GM23338 (cell line): ENCODE results near the gene CENPP. TPM values are rescaled to one million over a fixed set of nuclear protein-coding genes. Genes with fewer than 3 reads are reported as not detected.

Experiments used
- ATAC-seq: fragments of 200-7000 bp; cut with Tn5 transposase; 3 replicates; pipeline ENCODE4 v1.9.1; 2020
- DNase-seq: peaks from one replicate; pipeline ENCODE4 v3.0.0-alpha.2; 2015; ENCODE audit warnings: low spot score
- H2AFZ ChIP-seq: fragments of 200-600 bp; sonication (generic); 2 replicates; pipeline ENCODE4 v1.8.0; 2016; ENCODE audit warnings: antibody characterized with exemption, mild to moderate bottlenecking, moderate library complexity
- H3F3A ChIP-seq: fragments of 200-600 bp; sonication (generic); replicated peaks from 2 replicates; pipeline ENCODE4 v1.8.0; 2017; ENCODE audit warnings: antibody characterized with exemption, mixed run types, low read depth
- H3K27ac ChIP-seq: fragments of 200-600 bp; sonication (generic); 2 replicates; pipeline ENCODE4 v1.6.1; 2016; ENCODE audit warnings: low read depth
- H3K27me3 ChIP-seq: fragments of 200-600 bp; sonication (generic); 2 replicates; pipeline ENCODE4 v1.8.0; 2016; ENCODE audit warnings: mild to moderate bottlenecking, mixed run types, moderate library complexity; ENCODE audit not compliant: insufficient read depth
- H3K36me3 ChIP-seq: fragments of 200-600 bp; sonication (generic); 2 replicates; pipeline ENCODE4 v1.8.0; 2016; ENCODE audit warnings: mild to moderate bottlenecking; ENCODE audit not compliant: insufficient read depth
- H3K4me1 ChIP-seq: fragments of 200-600 bp; sonication (generic); 2 replicates; pipeline ENCODE4 v1.8.0; 2016; ENCODE audit warnings: mild to moderate bottlenecking, moderate library complexity; ENCODE audit not compliant: insufficient read depth
- H3K4me2 ChIP-seq: fragments of 200-600 bp; sonication (generic); 2 replicates; pipeline ENCODE4 v1.7.1; 2017; ENCODE audit warnings: mixed run types
- H3K4me3 ChIP-seq: fragments of 200-600 bp; sonication (generic); 2 replicates; pipeline ENCODE4 v1.6.1; 2016; ENCODE audit warnings: mixed run types
- H3K79me2 ChIP-seq: fragments of 200-600 bp; sonication (generic); replicated peaks from 2 replicates; pipeline ENCODE4 v1.8.0; 2017; ENCODE audit warnings: mild to moderate bottlenecking; ENCODE audit not compliant: insufficient read depth
- H3K9me2 ChIP-seq: fragments of 200-600 bp; sonication (generic); 2 replicates; pipeline ENCODE4 v1.8.0; 2017; ENCODE audit not compliant: insufficient read depth
- H4K20me1 ChIP-seq: fragments of 200-600 bp; sonication (generic); replicated peaks from 2 replicates; pipeline ENCODE4 v1.8.0; 2017; ENCODE audit warnings: mild to moderate bottlenecking; ENCODE audit not compliant: insufficient read depth
- H3K27ac Mint-ChIP-seq: 2 replicates; pipeline ENCODE4 v1.8.0; 2020; ENCODE audit warnings: inconsistent platforms, mild to moderate bottlenecking, moderate library complexity, mixed read lengths
- H3K27me3 Mint-ChIP-seq: 3 replicates; pipeline ENCODE4 v1.8.0; 2022; ENCODE audit warnings: low read depth, mild to moderate bottlenecking, moderate library complexity, mixed read lengths, inconsistent platforms; ENCODE audit not compliant: insufficient read depth, poor library complexity
- H3K36me3 Mint-ChIP-seq: 3 replicates; pipeline ENCODE4 v1.8.0; 2021; ENCODE audit warnings: low read depth, mild to moderate bottlenecking, inconsistent platforms, moderate library complexity, mixed read lengths
- H3K4me1 Mint-ChIP-seq: 3 replicates; pipeline ENCODE4 v1.8.0; 2020; ENCODE audit warnings: mild to moderate bottlenecking, inconsistent platforms, mixed read lengths
- H3K4me3 Mint-ChIP-seq: 3 replicates; pipeline ENCODE4 v1.8.0; 2021; ENCODE audit warnings: moderate library complexity, mild to moderate bottlenecking, inconsistent platforms, mixed read lengths
- H3K9me3 Mint-ChIP-seq: 3 replicates; pipeline ENCODE4 v1.8.0; 2020; ENCODE audit warnings: moderate library complexity, mild to moderate bottlenecking, inconsistent platforms, mixed read lengths
- CREB1 ChIP-seq: fragments of 250-450 bp; sonication (Bioruptor Pico); IDR thresholded peaks from 2 replicates; pipeline ENCODE4 v1.5.0; 2020; ENCODE audit warnings: low read depth, mild to moderate bottlenecking, moderate library complexity
- EZH2 ChIP-seq: fragments of 200-600 bp; sonication (generic); IDR thresholded peaks from one replicate; pipeline ENCODE4 v1.8.0; 2017; ENCODE audit warnings: antibody characterized with exemption, mild to moderate bottlenecking, low read depth; ENCODE audit not compliant: unreplicated experiment
- EZH2phosphoT487 ChIP-seq: fragments of 200-600 bp; sonication (generic); IDR thresholded peaks from one replicate; pipeline ENCODE4 v1.8.1; 2018; ENCODE audit warnings: antibody characterized with exemption; ENCODE audit not compliant: unreplicated experiment
- JUNB ChIP-seq: IDR thresholded peaks from one replicate; pipeline ENCODE4 v1.6.1; 2016; ENCODE audit warnings: antibody characterized with exemption; ENCODE audit not compliant: unreplicated experiment
- NANOG ChIP-seq: IDR thresholded peaks from 2 replicates; pipeline ENCODE4 v1.6.1; 2016; ENCODE audit warnings: antibody characterized with exemption, borderline replicate concordance
- POLR2AphosphoS5 ChIP-seq: IDR thresholded peaks from 2 replicates; pipeline ENCODE4 v1.6.1; 2016; ENCODE audit warnings: antibody characterized with exemption, low read depth
- STAT1 ChIP-seq: IDR thresholded peaks from one replicate; pipeline ENCODE4 v1.6.1; 2016; ENCODE audit warnings: antibody characterized with exemption; ENCODE audit not compliant: unreplicated experiment
- ZNF114 ChIP-seq: fragments of 250-450 bp; sonication (Bioruptor Pico); IDR thresholded peaks from 2 replicates; pipeline ENCODE4 v1.5.0; 2020; ENCODE audit warnings: mild to moderate bottlenecking, moderate library complexity
- ZNF331 ChIP-seq: fragments of 250-450 bp; sonication (Bioruptor Pico); IDR thresholded peaks from 2 replicates; pipeline ENCODE4 v1.5.0; 2020; ENCODE audit warnings: low read depth, mild to moderate bottlenecking, moderate library complexity
- polyA plus RNA-seq: library from polyadenylated mRNA; unstranded; fragments of >200 nt; fragmentation: Nextera tagmentation; extraction: Ambion mirVana; gene quantifications from 2 replicates; pipeline ENCODE4 v1.2.1, GENCODE V29; 2016
- total RNA-seq: library from RNA; depleted of rRNA; stranded (reverse); fragments of >200 nt; shearing (Covaris generic); gene quantifications from 2 replicates; pipeline ENCODE4 v1.2.3, GENCODE V29; 2014
- TF ChIP-seq, protein P1 (sequence below), 2 experiments: fragments of 200-600 bp in 1 of 2; sonication (generic) in 1 of 2; conservative IDR thresholded peaks; 2 replicates each; pipeline versions ENCODE4 v1.5.1 to v1.6.1; 2016 to 2017; ENCODE audit warnings: antibody characterized with exemption in 2 of 2, low read depth in 2 of 2, mild to moderate bottlenecking in 2 of 2, moderate library complexity in 1 of 2
- TF ChIP-seq, protein P2 (sequence below): IDR thresholded peaks from 2 replicates; pipeline ENCODE4 v1.6.1; 2016; ENCODE audit warnings: antibody characterized with exemption
- TF ChIP-seq, protein P3 (sequence below): IDR thresholded peaks from one replicate; pipeline ENCODE4 v1.6.1; 2018; ENCODE audit warnings: antibody characterized with exemption; ENCODE audit not compliant: unreplicated experiment

Gene CENPP
- total and polyA plus RNA-seq, 2 experiments from 2014 or later = 11.0 to 12.6 TPM

DNA sequence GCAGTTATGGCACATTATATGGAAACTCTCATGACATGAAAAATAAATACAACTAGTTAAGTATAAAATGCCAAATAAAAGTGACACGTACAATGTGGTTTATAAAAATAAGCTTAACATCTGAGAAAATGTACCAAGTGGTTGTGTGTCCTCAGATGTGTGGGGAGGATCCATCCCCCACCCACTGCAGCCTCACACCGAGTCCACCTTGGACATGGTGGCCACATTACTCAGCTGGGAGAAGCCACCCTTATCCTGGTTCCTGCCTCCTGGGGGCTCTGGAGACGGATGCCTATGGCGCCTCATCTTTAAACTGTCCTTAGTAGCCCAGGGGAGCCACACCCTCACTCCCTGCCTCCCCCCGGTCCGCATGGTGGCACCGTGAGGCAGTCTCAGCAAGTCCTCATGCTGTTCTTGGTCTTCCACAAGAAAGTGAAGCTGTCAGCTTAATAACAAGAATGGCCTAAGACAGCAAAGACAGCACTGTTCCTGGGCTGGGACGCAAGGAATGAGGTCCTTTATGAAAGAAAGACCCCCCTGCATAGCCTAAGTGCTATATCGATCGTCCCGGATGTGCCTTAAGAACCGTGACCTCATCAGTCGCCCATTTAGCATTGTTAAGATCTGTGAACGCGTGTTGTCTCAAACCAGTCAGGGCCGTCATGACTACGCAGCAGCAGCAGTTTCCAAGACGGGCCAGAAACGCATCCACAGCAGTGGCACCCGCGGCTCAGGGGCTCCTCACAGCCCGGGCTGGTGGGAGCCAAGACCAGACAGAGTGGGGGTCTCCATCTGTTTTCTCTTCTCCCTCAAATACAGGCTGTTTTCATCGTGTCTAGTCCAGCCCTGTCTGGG, 287.7 kb downstream of the CENPP start (continued):
- TF ChIP-seq, protein P1, sequence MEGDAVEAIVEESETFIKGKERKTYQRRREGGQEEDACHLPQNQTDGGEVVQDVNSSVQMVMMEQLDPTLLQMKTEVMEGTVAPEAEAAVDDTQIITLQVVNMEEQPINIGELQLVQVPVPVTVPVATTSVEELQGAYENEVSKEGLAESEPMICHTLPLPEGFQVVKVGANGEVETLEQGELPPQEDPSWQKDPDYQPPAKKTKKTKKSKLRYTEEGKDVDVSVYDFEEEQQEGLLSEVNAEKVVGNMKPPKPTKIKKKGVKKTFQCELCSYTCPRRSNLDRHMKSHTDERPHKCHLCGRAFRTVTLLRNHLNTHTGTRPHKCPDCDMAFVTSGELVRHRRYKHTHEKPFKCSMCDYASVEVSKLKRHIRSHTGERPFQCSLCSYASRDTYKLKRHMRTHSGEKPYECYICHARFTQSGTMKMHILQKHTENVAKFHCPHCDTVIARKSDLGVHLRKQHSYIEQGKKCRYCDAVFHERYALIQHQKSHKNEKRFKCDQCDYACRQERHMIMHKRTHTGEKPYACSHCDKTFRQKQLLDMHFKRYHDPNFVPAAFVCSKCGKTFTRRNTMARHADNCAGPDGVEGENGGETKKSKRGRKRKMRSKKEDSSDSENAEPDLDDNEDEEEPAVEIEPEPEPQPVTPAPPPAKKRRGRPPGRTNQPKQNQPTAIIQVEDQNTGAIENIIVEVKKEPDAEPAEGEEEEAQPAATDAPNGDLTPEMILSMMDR (conservative IDR thresholded peaks at IDR 0.05; ENCODE audit: low read depth in 2 of 2) = no peak
- TF ChIP-seq EZH2 (no peak), JUNB (no peak), ZNF114 (CRISPR knock-in tag) (no peak), NANOG (no peak)
- TF ChIP-seq, protein P2, sequence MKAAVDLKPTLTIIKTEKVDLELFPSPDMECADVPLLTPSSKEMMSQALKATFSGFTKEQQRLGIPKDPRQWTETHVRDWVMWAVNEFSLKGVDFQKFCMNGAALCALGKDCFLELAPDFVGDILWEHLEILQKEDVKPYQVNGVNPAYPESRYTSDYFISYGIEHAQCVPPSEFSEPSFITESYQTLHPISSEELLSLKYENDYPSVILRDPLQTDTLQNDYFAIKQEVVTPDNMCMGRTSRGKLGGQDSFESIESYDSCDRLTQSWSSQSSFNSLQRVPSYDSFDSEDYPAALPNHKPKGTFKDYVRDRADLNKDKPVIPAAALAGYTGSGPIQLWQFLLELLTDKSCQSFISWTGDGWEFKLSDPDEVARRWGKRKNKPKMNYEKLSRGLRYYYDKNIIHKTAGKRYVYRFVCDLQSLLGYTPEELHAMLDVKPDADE = no peak

DNA sequence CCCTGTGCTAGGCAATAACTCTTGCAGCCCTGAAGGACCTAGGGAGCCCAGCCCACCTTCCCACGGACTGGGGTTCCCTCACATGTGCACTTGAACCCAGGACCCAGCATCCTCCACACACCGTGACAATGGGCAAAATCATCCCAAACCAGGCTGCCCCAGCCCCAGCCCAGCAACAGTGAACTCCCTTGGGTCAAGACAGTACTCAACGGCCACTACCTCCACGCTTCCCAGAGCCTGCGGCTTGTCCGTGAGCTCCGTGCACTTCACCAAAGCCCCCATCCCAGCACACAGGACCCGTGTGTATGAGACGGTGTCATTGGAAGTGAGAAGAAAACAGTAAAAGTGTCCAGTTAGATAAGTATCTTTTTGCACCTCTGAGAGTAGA, 288.4 kb downstream of the CENPP start:
- H3K9me3 Mint-ChIP-seq = no peaks in the 10 kb centered on the region; the same call in 2 of the 3 replicates
- DNase-seq (no peak), ATAC-seq (no peak)
- H3K27me3 ChIP-seq = no peaks in the 10 kb centered on the region
- no peaks in the 10 kb centered on the region for H3K4me1 ChIP-seq
- no peak overlapping the region for H2AFZ ChIP-seq
- H4K20me1 ChIP-seq = no peaks in the 10 kb centered on the region
- no peaks in the 10 kb centered on the region for H3K27me3 Mint-ChIP-seq
- H3K4me3 Mint-ChIP-seq = no peak overlapping the region
- H3K27ac Mint-ChIP-seq = no peak overlapping the region
- H3K36me3 ChIP-seq = no peaks in the 10 kb centered on the region; the same call in 1 of the 2 replicates
- no peaks in the 10 kb centered on the region for H3K4me1 Mint-ChIP-seq
- no peaks in the 10 kb centered on the region for H3K9me2 ChIP-seq
- H3K36me3 Mint-ChIP-seq = peaks cover 21% of the 10 kb centered on the region
- no peaks in the 10 kb centered on the region for H3K79me2 ChIP-seq
- H3F3A ChIP-seq = no peaks in the 10 kb centered on the region
- H3K27ac ChIP-seq = no peak overlapping the region
- H3K4me2 ChIP-seq = no peak overlapping the region
- H3K4me3 ChIP-seq = no peak overlapping the region
- no peak for TF ChIP-seq ZNF331 (CRISPR knock-in tag)
- TF ChIP-seq STAT1 = no peak
- TF ChIP-seq POLR2AphosphoS5 = no peak
- TF ChIP-seq, protein P2 = no peak
- no peak for TF ChIP-seq EZH2
- TF ChIP-seq, protein P3, sequence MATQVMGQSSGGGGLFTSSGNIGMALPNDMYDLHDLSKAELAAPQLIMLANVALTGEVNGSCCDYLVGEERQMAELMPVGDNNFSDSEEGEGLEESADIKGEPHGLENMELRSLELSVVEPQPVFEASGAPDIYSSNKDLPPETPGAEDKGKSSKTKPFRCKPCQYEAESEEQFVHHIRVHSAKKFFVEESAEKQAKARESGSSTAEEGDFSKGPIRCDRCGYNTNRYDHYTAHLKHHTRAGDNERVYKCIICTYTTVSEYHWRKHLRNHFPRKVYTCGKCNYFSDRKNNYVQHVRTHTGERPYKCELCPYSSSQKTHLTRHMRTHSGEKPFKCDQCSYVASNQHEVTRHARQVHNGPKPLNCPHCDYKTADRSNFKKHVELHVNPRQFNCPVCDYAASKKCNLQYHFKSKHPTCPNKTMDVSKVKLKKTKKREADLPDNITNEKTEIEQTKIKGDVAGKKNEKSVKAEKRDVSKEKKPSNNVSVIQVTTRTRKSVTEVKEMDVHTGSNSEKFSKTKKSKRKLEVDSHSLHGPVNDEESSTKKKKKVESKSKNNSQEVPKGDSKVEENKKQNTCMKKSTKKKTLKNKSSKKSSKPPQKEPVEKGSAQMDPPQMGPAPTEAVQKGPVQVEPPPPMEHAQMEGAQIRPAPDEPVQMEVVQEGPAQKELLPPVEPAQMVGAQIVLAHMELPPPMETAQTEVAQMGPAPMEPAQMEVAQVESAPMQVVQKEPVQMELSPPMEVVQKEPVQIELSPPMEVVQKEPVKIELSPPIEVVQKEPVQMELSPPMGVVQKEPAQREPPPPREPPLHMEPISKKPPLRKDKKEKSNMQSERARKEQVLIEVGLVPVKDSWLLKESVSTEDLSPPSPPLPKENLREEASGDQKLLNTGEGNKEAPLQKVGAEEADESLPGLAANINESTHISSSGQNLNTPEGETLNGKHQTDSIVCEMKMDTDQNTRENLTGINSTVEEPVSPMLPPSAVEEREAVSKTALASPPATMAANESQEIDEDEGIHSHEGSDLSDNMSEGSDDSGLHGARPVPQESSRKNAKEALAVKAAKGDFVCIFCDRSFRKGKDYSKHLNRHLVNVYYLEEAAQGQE = no peak
- no peak for TF ChIP-seq JUNB
- TF ChIP-seq CREB1 (CRISPR knock-in tag) = no peak
- no peak for TF ChIP-seq EZH2phosphoT487
